Fibroblast of the aortic adventitia (primary cell): ENCODE measurements around the gene C1orf159. TPM values are rescaled to one million over a fixed set of nuclear protein-coding genes. Genes with fewer than 3 reads are reported as not detected.
"Not testable (repeated sequence)": the region's sequence is repeated elsewhere in the genome, so short reads cannot be mapped to it uniquely, and the experiment has no call there.

Source experiments
- DNase-seq: peaks from one replicate; pipeline ENCODE4 v3.0.0-alpha.2; 2010; ENCODE audit warnings: low read depth
- H3K4me3 ChIP-seq: 2 replicates; pipeline ENCODE4 v1.5.1; 2011; ENCODE audit warnings: low read depth, mild to moderate bottlenecking, control low read depth, low read length, moderate library complexity
- CTCF ChIP-seq: IDR thresholded peaks from 2 replicates; pipeline ENCODE4 v1.5.1; 2011; ENCODE audit warnings: mild to moderate bottlenecking, low read length, control low read depth, inconsistent platforms; ENCODE audit not compliant: insufficient read depth
- total RNA-seq: library from RNA; depleted of rRNA; stranded (reverse); fragments of >200 nt; gene quantifications from 2 replicates; pipeline ENCODE4 v1.2.3, GENCODE V29; 2012; ENCODE audit warnings: low replicate concordance

C1orf159 gene
- total RNA-seq, 1 donor, result 7.7 TPM

GRCh38 chr1:1143636-1144035, 27.7 kb upstream of the C1orf159 start:
- no peak overlapping the region for H3K4me3 ChIP-seq
- TF ChIP-seq CTCF, result no peak
- no peak for DNase-seq

- no peak for TF ChIP-seq CTCF
- DNase-seq, result no peak
- no peak overlapping the region for H3K4me3 ChIP-seq
Measured at GRCh38 chr1:1142844-1143243, 27.0 kb upstream of the C1orf159 start.

- not testable (repeated sequence) for DNase-seq, H3K4me3 ChIP-seq
Measured at GRCh38 chr1:1142352-1142751, 26.5 kb upstream of the C1orf159 start.

GRCh38 chr1:1141911-1142250, 26.0 kb upstream of the C1orf159 start:
- no peak for TF ChIP-seq CTCF
- no peak overlapping the region for H3K4me3 ChIP-seq
- no peak for DNase-seq

- TF ChIP-seq CTCF, result no peak
- no peak overlapping the region for H3K4me3 ChIP-seq
- no peak for DNase-seq
Measured at GRCh38 chr1:1141244-1141910, 25.5 kb upstream of the C1orf159 start.

- TF ChIP-seq CTCF, result no peak
- no peak overlapping the region for H3K4me3 ChIP-seq
- DNase-seq, result no peak
Measured at GRCh38 chr1:1140673-1141072, 24.8 kb upstream of the C1orf159 start.

- no peak for DNase-seq
- H3K4me3 ChIP-seq, result no peak overlapping the region
- no peak for TF ChIP-seq CTCF
Measured at GRCh38 chr1:1137256-1138045, 21.6 kb upstream of the C1orf159 start.
